Right lobe of liver (tissue), 6 donors: ENCODE measurements around the gene TIMM17B. TPM values are rescaled to one million over a fixed set of nuclear protein-coding genes. Genes with fewer than 3 reads are reported as not detected.
A peak's percentile ranks its signal among the peaks of the same experiment; 100 is the strongest.

Experiments
- ATAC-seq, 4 donors: fragments of 200-7000 bp; cut with Tn5 transposase; one replicate each; pipeline ENCODE4 v1.9.1; 2020; ENCODE audit warnings: mild to moderate bottlenecking in 4 of 4, moderate library complexity in 4 of 4
- DNase-seq, 3 donors: peaks; one replicate each; pipeline ENCODE4 v3.0.0-alpha.2; 2020
- H3K27ac ChIP-seq, 3 donors: fragments of 200-600 bp; one replicate each; pipeline ENCODE4 v1.8.0; 2022
- H3K27me3 ChIP-seq, 2 donors: fragments of 200-600 bp; one replicate each; pipeline ENCODE4 v1.8.0; 2022
- H3K36me3 ChIP-seq, 4 donors: fragments of 200-600 bp; sonication (generic) in 1 of 4; one replicate each; pipeline versions ENCODE4 v1.5.1 to v1.8.0; 2017 to 2022; ENCODE audit warnings: control low read depth in 1 of 4
- H3K4me1 ChIP-seq, 4 donors: fragments of 200-600 bp; sonication (generic) in 1 of 4; one replicate each; pipeline versions ENCODE4 v1.5.1 to v1.8.0; 2017 to 2022; ENCODE audit warnings: control low read depth in 1 of 4
- H3K4me3 ChIP-seq, 3 donors: fragments of 200-600 bp; one replicate each; pipeline ENCODE4 v1.8.0; 2022
- H3K9me3 ChIP-seq, 4 donors: fragments of 200-600 bp; sonication (generic) in 1 of 4; one replicate each; pipeline versions ENCODE4 v1.5.1 to v1.8.0; 2017 to 2022; ENCODE audit warnings: control low read depth in 1 of 4
- POLR2A ChIP-seq: fragments of 450-650 bp; IDR thresholded peaks from one replicate; pipeline ENCODE4 v1.6.1; 2017; ENCODE audit warnings: antibody characterized with exemption, mild to moderate bottlenecking
- WGBS: methylation state at CpG from one replicate; pipeline ENCODE4 v1.1.6; 2018; ENCODE audit warnings: low coverage, low lambda C conversion rate; ENCODE audit not compliant: insufficient coverage; ENCODE audit errors: missing lambda C conversion rate; 5-methylcytosine and 5-hydroxymethylcytosine counted together
- intact Hi-C, 2 donors: fragments of 100-400 bp; cut with DNase I; formaldehyde crosslinking; loops; one replicate each; pipeline versions ENCODE4 v1.11.2 to v1.14.1; 2022
- total RNA-seq, 6 experiments: library from RNA; depleted of rRNA in 2 of 6; stranded (reverse); fragments of >200 nt in 2 of 6; fragmentation: NEBNext Ultra II Directional in 3 of 6; extraction: Animal tissue kit (Norgen Biotek cat#: 25700) in 3 of 6; gene quantifications; one replicate each; pipeline versions ENCODE4 v1.1.0 to v1.2.4, GENCODE V29; 2016 to 2023
- TF ChIP-seq, protein P1 (sequence below), 4 donors: fragments of 200-600 bp in 3 of 4; fragments of 450-650 bp in 1 of 4; IDR thresholded peaks; one replicate each; pipeline versions ENCODE4 v1.5.1 to v1.8.0; 2016 to 2022; ENCODE audit warnings: antibody characterized with exemption in 4 of 4, mild to moderate bottlenecking in 2 of 4
- donor health status: DM: no; HTN: yes; CAD: no.
- donor health status: DM: no; HTN: no; CAD: no.
- donor health status: DM: no; HTN: no; CAD: no.
- donor health status: DM: no; HTN: yes; CAD: no.
- donor health status: DM: no; HTN: yes; CAD: no.

TIMM17B gene
- total RNA-seq, 6 experiments from 2014 or later = 18.2 to 29.5 (median 22.5) TPM

GRCh38 chrX:48918301-48918642 is 20.7 kb upstream of the TIMM17B start:
- DNase-seq = no peak
- intact Hi-C loops = no loop called here
- TF ChIP-seq, protein P1, sequence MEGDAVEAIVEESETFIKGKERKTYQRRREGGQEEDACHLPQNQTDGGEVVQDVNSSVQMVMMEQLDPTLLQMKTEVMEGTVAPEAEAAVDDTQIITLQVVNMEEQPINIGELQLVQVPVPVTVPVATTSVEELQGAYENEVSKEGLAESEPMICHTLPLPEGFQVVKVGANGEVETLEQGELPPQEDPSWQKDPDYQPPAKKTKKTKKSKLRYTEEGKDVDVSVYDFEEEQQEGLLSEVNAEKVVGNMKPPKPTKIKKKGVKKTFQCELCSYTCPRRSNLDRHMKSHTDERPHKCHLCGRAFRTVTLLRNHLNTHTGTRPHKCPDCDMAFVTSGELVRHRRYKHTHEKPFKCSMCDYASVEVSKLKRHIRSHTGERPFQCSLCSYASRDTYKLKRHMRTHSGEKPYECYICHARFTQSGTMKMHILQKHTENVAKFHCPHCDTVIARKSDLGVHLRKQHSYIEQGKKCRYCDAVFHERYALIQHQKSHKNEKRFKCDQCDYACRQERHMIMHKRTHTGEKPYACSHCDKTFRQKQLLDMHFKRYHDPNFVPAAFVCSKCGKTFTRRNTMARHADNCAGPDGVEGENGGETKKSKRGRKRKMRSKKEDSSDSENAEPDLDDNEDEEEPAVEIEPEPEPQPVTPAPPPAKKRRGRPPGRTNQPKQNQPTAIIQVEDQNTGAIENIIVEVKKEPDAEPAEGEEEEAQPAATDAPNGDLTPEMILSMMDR (IDR thresholded peaks at IDR 0.05) = no peak
- TF ChIP-seq POLR2A = no peak
- Histone ChIP-seq H3K9me3 (no peaks in the 10 kb centered on the region), H3K36me3 (peaks cover 0 to 3% (median 2%) of the 10 kb centered on the region in 4 donors), H3K27me3 (no peaks in the 10 kb centered on the region), H3K27ac (peak overlapping the region; percentile 63 to 67 (median 65)), H3K4me3 (peak overlapping the region; percentile 49 to 58 (median 51)), H3K4me1 (no peaks in the 10 kb centered on the region)
- ATAC-seq = no peak
- WGBS = 27% methylated on average over 9 of the region's 23 CpGs

DNA sequence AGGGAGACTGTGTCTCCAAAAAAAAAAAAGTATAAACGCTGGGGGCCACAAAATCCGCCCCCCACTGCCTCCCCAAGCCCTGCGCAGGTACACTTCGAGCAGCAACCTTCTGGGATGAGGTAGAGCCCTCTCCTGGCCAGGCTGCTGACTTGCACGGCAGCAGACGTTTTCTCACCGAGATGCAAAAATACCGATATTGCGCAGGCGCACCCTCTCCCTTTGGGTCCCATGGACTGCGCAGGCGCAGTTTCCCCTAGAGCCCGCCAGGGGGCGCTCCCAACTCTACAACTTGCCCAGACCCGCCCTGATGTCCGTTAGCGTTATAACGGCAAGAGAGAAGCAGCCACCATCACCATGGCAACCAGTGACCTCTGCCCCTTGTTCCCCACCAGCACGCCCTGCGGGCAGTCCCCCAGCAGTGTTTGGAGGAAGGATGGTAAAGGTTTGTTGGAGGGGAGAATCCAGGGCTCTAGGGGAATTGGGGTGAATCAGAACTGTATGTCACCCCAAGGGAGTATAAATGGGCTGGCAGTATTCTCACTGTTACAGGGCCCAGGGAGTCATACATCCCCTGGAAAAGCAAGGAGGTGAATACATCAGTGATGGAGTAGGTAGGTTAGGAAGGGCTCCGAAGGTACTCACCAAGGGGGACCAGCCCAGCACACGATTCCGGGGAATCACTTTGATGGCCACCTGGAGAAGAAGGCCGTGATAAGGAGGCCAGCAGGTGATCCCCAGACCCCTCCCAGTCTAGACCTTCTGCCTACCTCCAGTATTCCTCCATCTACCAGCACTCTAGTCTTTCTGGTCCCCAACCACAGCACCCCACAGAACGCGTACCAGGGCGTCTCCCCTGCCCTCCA is 19.8 kb upstream of the TIMM17B start:
- intact Hi-C loops = no loop called here
- WGBS = 28% methylated on average over 17 of the region's 27 CpGs
- H3K4me3 ChIP-seq = no peak overlapping the region
- peak; percentile 73 to 83 (median 78) for ATAC-seq
- DNase-seq = peak; percentile 88 to 93 (median 89)
- H3K27me3 ChIP-seq = no peaks in the 10 kb centered on the region
- H3K27ac ChIP-seq = peak overlapping the region in 1 of 3 donors; percentile 6
- H3K4me1 ChIP-seq = no peaks in the 10 kb centered on the region
- no peak for TF ChIP-seq POLR2A
- TF ChIP-seq, protein P1 (IDR thresholded peaks at IDR 0.05) = peak; percentile 92 to 97 (median 93)
- H3K36me3 ChIP-seq = peaks cover 0 to 3% (median 0%) of the 10 kb centered on the region in 4 donors
- no peaks in the 10 kb centered on the region for H3K9me3 ChIP-seq

DNA sequence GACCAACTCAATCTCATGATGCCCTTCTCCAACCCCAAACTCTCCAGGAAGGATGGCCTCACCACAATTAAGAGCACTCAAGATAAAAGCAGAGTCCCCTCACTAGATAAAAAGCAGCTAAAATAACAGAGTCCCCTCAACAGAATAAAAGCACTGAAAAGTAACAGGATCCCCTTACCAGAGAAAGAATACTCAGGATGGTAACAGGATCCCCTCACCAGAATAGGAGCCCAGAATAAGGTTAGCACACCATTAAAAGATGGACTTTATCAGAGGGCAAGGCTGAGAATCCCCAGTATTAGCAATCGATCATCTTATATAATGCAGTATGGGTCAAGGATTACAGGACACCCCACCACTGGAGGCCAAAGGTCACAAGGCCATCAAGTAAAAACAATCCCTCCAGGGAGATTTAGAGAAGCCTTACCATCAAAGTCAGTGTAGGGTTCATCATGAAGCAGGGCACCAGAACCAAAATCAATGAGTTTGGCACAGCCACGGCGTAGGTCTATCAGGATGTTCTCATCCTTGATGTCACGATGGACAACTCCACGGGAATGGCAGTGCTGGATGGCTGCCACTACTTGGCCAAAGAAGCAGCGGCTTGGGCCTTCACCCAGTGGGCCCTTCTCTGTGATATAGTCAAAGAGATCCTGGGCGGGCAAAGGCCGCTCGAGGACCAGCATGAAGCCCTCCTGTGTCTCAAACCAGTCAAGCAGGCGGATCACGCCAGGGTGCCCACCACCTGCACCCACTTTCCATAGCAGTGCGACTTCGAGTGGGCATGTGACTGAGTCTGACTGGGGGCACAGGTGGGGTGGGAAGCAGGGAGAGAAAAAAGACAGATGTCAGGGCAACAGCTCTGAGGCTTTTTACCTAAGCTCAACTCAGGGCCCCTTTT is 17.3 kb upstream of the TIMM17B start:
- H3K4me1 ChIP-seq = no peaks in the 10 kb centered on the region
- ATAC-seq (no peak), DNase-seq (no peak)
- H3K27me3 ChIP-seq = no peaks in the 10 kb centered on the region
- no peak for TF ChIP-seq POLR2A
- TF ChIP-seq, protein P1 (IDR thresholded peaks at IDR 0.05) = no peak
- H3K27ac ChIP-seq = no peak overlapping the region
- H3K9me3 ChIP-seq = no peaks in the 10 kb centered on the region
- no peak overlapping the region for H3K4me3 ChIP-seq
- peaks cover 0 to 3% (median 0%) of the 10 kb centered on the region in 4 donors for H3K36me3 ChIP-seq
- 71% methylated on average over 8 of the region's 13 CpGs for WGBS
- intact Hi-C loops = no loop called here

DNA sequence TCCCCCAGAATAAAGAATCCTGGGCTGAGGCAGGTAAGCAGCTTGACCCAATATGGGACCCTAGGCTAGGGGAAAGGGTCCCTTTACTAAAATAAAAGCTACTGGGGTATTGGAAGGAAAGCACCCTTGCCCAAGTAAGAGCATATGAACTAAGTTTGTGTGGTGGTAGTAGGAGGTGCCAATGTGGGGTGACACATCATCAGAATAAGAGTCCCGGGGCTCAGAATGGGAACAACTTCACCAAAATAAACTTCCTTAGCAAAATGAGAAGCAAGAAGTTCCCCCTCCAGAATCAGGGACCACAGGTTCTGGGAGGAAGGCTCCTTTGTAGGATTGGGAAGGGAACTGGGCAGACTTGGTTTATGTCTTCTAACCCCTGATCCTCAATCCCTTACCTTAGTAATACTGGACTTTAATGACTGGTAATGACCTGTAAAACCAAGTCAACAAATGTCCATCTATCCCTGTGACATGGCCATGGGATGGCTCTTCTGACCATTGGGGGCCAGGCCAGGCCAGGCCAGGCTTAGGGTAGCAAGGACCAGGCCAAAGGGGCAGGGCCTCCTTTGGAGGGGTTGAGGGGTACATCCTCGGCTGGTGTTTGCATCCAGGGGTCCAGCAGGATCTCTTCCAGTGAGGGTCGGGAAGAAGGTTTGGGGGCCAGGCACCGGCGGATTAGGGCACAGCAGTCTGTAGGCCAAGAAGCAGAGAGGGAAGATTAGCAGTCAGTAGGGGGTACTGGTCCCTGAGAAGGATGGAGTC is 16.2 kb upstream of the TIMM17B start:
- intact Hi-C loops = no loop called here
- Histone ChIP-seq H3K9me3 (no peaks in the 10 kb centered on the region), H3K4me3 (no peak overlapping the region), H3K36me3 (peaks cover 0 to 3% (median 0%) of the 10 kb centered on the region in 4 donors), H3K27ac (no peak overlapping the region), H3K27me3 (no peaks in the 10 kb centered on the region), H3K4me1 (peaks cover 0 to 5% (median 0%) of the 10 kb centered on the region in 4 donors)
- no peak for TF ChIP-seq POLR2A
- TF ChIP-seq, protein P1 (IDR thresholded peaks at IDR 0.05) = no peak
- DNase-seq (no peak), ATAC-seq (no peak)
- 100% methylated on average over 1 of the region's 5 CpGs for WGBS
